Measurements from ENCODE around the gene HAL. TPM values are rescaled to one million over a fixed set of nuclear protein-coding genes. Genes with fewer than 3 reads are reported as not detected.

The HAL gene
- total RNA-seq, 1 experiment from 2014 or later = 0.82 TPM

DNA sequence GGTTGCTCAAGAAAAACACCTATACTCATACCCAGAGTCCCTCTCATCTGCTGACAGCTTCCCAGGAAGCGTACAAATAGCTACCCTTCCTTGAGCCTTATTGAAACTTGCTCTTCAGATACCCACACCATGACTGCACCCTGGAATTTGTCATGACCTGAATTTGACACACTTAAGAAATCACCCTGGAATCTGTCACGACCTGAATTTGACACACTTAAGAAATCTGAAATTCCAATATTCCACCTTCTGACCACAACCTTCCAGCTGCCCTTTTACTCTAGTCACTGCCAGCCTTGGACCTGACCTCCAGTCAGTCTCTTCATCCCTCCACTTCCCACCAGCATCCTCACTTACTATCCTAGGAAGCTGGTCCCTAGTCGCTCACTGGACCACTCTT lies 1.1 kb upstream of the HAL start:
- intact Hi-C loops (cut with micrococcal nuclease; ENCODE audit: unreplicated experiment) = loop anchor here (10.0 kb wide), 1 partner anchor 412 kb away; no protein-coding TSS in a partner anchor
- Mint-ChIP-seq H3K4me1 (ENCODE audit: low read depth, unreplicated experiment) (peaks cover 20% of the 10 kb centered on the region), H3K36me3 (ENCODE audit: insufficient read depth, unreplicated experiment) (peaks cover 5% of the 10 kb centered on the region), H3K27ac (ENCODE audit: unreplicated experiment) (no peak overlapping the region), H3K4me3 (ENCODE audit: unreplicated experiment) (no peak overlapping the region), H3K27me3 (ENCODE audit: insufficient read depth, unreplicated experiment) (peaks cover 4% of the 10 kb centered on the region), H3K9me3 (ENCODE audit: unreplicated experiment) (no peaks in the 10 kb centered on the region)
- Histone ChIP-seq H3K36me3 (ENCODE audit: control insufficient read depth, insufficient read depth, low read length) (no peaks in the 10 kb centered on the region), H3K9me3 (no peaks in the 10 kb centered on the region), H3K4me3 (ENCODE audit: low read depth, low read length) (no peak overlapping the region), H3K4me1 (no peaks in the 10 kb centered on the region; the same call in 1 of the 2 replicates), H3K27me3 (replicated peaks; ENCODE audit: control insufficient read depth, insufficient read depth, low read length) (no peaks in the 10 kb centered on the region)
- POLR2A ChIA-PET = no interaction called here
- no peak for DNase-seq
- no TSS peak for BruUV-seq (replicated peaks)
- TF ChIP-seq CTCF (IDR thresholded peaks at IDR 0.05; ENCODE audit: insufficient read depth in 1 of 2, low read depth in 1 of 2, low read length in 1 of 2, severe bottlenecking in 1 of 2, unreplicated experiment in 1 of 2) = no peak
- CTCF ChIA-PET = no interaction called here

GRCh38 chr12:95995238-95996031 lies 709 bp downstream of the HAL start:
- no TSS peak for BruUV-seq (replicated peaks)
- peaks cover 10% of the 10 kb centered on the region for H3K27me3 Mint-ChIP-seq (ENCODE audit: insufficient read depth, unreplicated experiment)
- Histone ChIP-seq H3K4me3 (ENCODE audit: low read depth, low read length) (no peak overlapping the region), H3K36me3 (ENCODE audit: control insufficient read depth, insufficient read depth, low read length) (no peaks in the 10 kb centered on the region), H3K9me3 (no peaks in the 10 kb centered on the region), H3K4me1 (no peaks in the 10 kb centered on the region; the same call in 1 of the 2 replicates), H3K27me3 (replicated peaks; ENCODE audit: control insufficient read depth, insufficient read depth, low read length) (no peaks in the 10 kb centered on the region)
- peaks cover 20% of the 10 kb centered on the region for H3K4me1 Mint-ChIP-seq (ENCODE audit: low read depth, unreplicated experiment)
- POLR2A ChIA-PET = interaction anchor here (1.0 kb wide), 1 partner anchor 13 kb away, joined by 3 read pairs; no protein-coding TSS in a partner anchor
- CTCF ChIA-PET = interaction anchor here (0.8 kb wide), 1 partner anchor 77 kb away, joined by 4 read pairs; no protein-coding TSS in a partner anchor
- H3K9me3 Mint-ChIP-seq (ENCODE audit: unreplicated experiment) = no peaks in the 10 kb centered on the region
- H3K27ac Mint-ChIP-seq (ENCODE audit: unreplicated experiment) = peak overlapping the region; percentile 16
- H3K36me3 Mint-ChIP-seq (ENCODE audit: insufficient read depth, unreplicated experiment) = peaks cover 5% of the 10 kb centered on the region
- no peak overlapping the region for H3K4me3 Mint-ChIP-seq (ENCODE audit: unreplicated experiment)
- TF ChIP-seq CTCF (IDR thresholded peaks at IDR 0.05; ENCODE audit: insufficient read depth in 1 of 2, low read depth in 1 of 2, low read length in 1 of 2, severe bottlenecking in 1 of 2, unreplicated experiment in 1 of 2) = no peak
- intact Hi-C loops (cut with micrococcal nuclease; ENCODE audit: unreplicated experiment) = loop anchor here (10.0 kb wide), 1 partner anchor 411 kb away; no protein-coding TSS in a partner anchor
- no peak for DNase-seq

- H3K36me3 Mint-ChIP-seq (ENCODE audit: insufficient read depth, unreplicated experiment) = peaks cover 5% of the 10 kb centered on the region
- Histone ChIP-seq H3K4me3 (ENCODE audit: low read depth, low read length) (no peak overlapping the region), H3K9me3 (no peaks in the 10 kb centered on the region), H3K27me3 (replicated peaks; ENCODE audit: control insufficient read depth, insufficient read depth, low read length) (no peaks in the 10 kb centered on the region), H3K36me3 (ENCODE audit: control insufficient read depth, insufficient read depth, low read length) (no peaks in the 10 kb centered on the region), H3K4me1 (no peaks in the 10 kb centered on the region; the same call in 1 of the 2 replicates)
- H3K9me3 Mint-ChIP-seq (ENCODE audit: unreplicated experiment) = no peaks in the 10 kb centered on the region
- DNase-seq = no peak
- no peak for TF ChIP-seq CTCF (IDR thresholded peaks at IDR 0.05; ENCODE audit: insufficient read depth in 1 of 2, low read depth in 1 of 2, low read length in 1 of 2, severe bottlenecking in 1 of 2, unreplicated experiment in 1 of 2)
- H3K27me3 Mint-ChIP-seq (ENCODE audit: insufficient read depth, unreplicated experiment) = peaks cover 10% of the 10 kb centered on the region
- BruUV-seq (replicated peaks) = no TSS peak
- no peak overlapping the region for H3K27ac Mint-ChIP-seq (ENCODE audit: unreplicated experiment)
- CTCF ChIA-PET = no interaction called here
- no peak overlapping the region for H3K4me3 Mint-ChIP-seq (ENCODE audit: unreplicated experiment)
- intact Hi-C loops (cut with micrococcal nuclease; ENCODE audit: unreplicated experiment) = loop anchor here (10.0 kb wide), 1 partner anchor 410 kb away; no protein-coding TSS in a partner anchor
- POLR2A ChIA-PET = no interaction called here
- H3K4me1 Mint-ChIP-seq (ENCODE audit: low read depth, unreplicated experiment) = peaks cover 20% of the 10 kb centered on the region
Measured at GRCh38 chr12:95994476-95994875, 1.7 kb downstream of the HAL start.

Measured in Caco-2 (cell line).